OCI-LY1 (cell line): ENCODE results near the gene GOLGA2.

ENCODE experiments used
- CTCF ChIP-seq: fragments of 200-600 bp; sonication (generic), shearing (Covaris generic); IDR thresholded peaks from 2 replicates; pipeline ENCODE4 v1.5.1; 2017; ENCODE audit warnings: mild to moderate bottlenecking, antibody characterized with exemption, low read length, moderate library complexity, mixed read lengths
- EZH2 ChIP-seq: fragments of 200-600 bp; sonication (generic), shearing (Covaris generic); IDR thresholded peaks from 2 replicates; pipeline ENCODE4 v1.8.0; 2017; ENCODE audit warnings: borderline replicate concordance, mixed run types, mild to moderate bottlenecking, antibody characterized with exemption, low read length, moderate library complexity, mixed read lengths

- no peak for TF ChIP-seq CTCF
- TF ChIP-seq EZH2: no peak
These were observed 29.1 kb upstream of the GOLGA2 start for GRCh38 chr9:128304971-128305288.
